IMR-90 (cell line): ENCODE data around the gene LAMA4.

ENCODE experiments used
- BHLHE40 ChIP-seq: fragments of 150-350 bp; IDR thresholded peaks from 2 replicates; pipeline ENCODE4 v1.6.1; 2016; ENCODE audit warnings: mild to moderate bottlenecking, low read depth, low read length
- CEBPB ChIP-seq: IDR thresholded peaks from 2 replicates; pipeline ENCODE4 v1.6.1; 2012; ENCODE audit warnings: low read depth, low read length, improper control_type of control experiment
- CHD1 ChIP-seq: IDR thresholded peaks from 2 replicates; pipeline ENCODE4 v1.6.1; 2012; ENCODE audit warnings: low read depth, low read length, improper control_type of control experiment
- CTCF ChIP-seq: conservative IDR thresholded peaks from 2 replicates; pipeline ENCODE4 v1.5.1; 2012; ENCODE audit warnings: mild to moderate bottlenecking, low read depth, low read length, improper control_type of control experiment
- FOS ChIP-seq: fragments of 150-350 bp; IDR thresholded peaks from 2 replicates; pipeline ENCODE4 v1.6.1; 2016; ENCODE audit warnings: low read depth, low read length
- MAFK ChIP-seq: IDR thresholded peaks from 2 replicates; pipeline ENCODE4 v1.6.1; 2012; ENCODE audit warnings: low read depth, low read length, improper control_type of control experiment
- NFE2L2 ChIP-seq: fragments of 150-350 bp; IDR thresholded peaks from 2 replicates; pipeline ENCODE4 v1.6.1; 2016; ENCODE audit warnings: low read depth, mild to moderate bottlenecking, low read length
- POLR2A ChIP-seq: IDR thresholded peaks from 2 replicates; pipeline ENCODE4 v1.6.1; 2012; ENCODE audit warnings: mild to moderate bottlenecking, low read depth, low read length
- RCOR1 ChIP-seq: IDR thresholded peaks from 2 replicates; pipeline ENCODE4 v1.6.1; 2012; ENCODE audit warnings: mild to moderate bottlenecking, low read length, improper control_type of control experiment; ENCODE audit not compliant: insufficient replicate concordance
- RFX5 ChIP-seq: IDR thresholded peaks from 2 replicates; pipeline ENCODE4 v1.8.0; 2012; ENCODE audit warnings: low read depth, mild to moderate bottlenecking, low read length, moderate library complexity
- SMC3 ChIP-seq: fragments of 150-350 bp; IDR thresholded peaks from 2 replicates; pipeline ENCODE4 v1.6.1; 2016; ENCODE audit warnings: low read depth, mild to moderate bottlenecking, antibody characterized with exemption, low read length, moderate library complexity
- USF2 ChIP-seq: fragments of 150-350 bp; IDR thresholded peaks from 2 replicates; pipeline ENCODE4 v1.6.1; 2017; ENCODE audit warnings: mild to moderate bottlenecking, antibody characterized with exemption, low read length, low read depth

GRCh38 chr6:112296122-112296521 lies 41.8 kb upstream of the LAMA4 start:
- peak; percentile 65 for TF ChIP-seq CTCF
- no peak for TF ChIP-seq MAFK
- TF ChIP-seq CHD1 = no peak
- peak; percentile 51 for TF ChIP-seq SMC3
- TF ChIP-seq RCOR1 = no peak
- TF ChIP-seq BHLHE40 = no peak
- no peak for TF ChIP-seq CEBPB
- no peak for TF ChIP-seq USF2
- no peak for TF ChIP-seq POLR2A
- no peak for TF ChIP-seq NFE2L2
- no peak for TF ChIP-seq FOS
- no peak for TF ChIP-seq RFX5
